Measurements from ENCODE around the gene ZCWPW1.

Gene ZCWPW1

GRCh38 chr7:100371561-100372171 lies 56.8 kb downstream of the ZCWPW1 start:
- peak overlapping the region in 1 of 2 donors; percentile 41 for H3K27ac ChIP-seq
- DNase-seq (ENCODE audit: low spot score) = no peak
- no peak overlapping the region for H3K4me3 ChIP-seq
- no peak for TF ChIP-seq CTCF (IDR thresholded peaks at IDR 0.05)

GRCh38 chr7:100370746-100371145 lies 57.8 kb downstream of the ZCWPW1 start:
- no peak for TF ChIP-seq CTCF (IDR thresholded peaks at IDR 0.05)
- no peak for DNase-seq (ENCODE audit: low spot score)
- no peak overlapping the region for H3K4me3 ChIP-seq
- H3K27ac ChIP-seq = no peak overlapping the region

- TF ChIP-seq CTCF (IDR thresholded peaks at IDR 0.05) = no peak
- H3K27ac ChIP-seq = no peak overlapping the region
- H3K4me3 ChIP-seq = no peak overlapping the region
- no peak for DNase-seq (ENCODE audit: low spot score)
Observed at GRCh38 chr7:100370303-100370702, 58.2 kb downstream of the ZCWPW1 start.

GRCh38 chr7:100369105-100369504 lies 59.4 kb downstream of the ZCWPW1 start:
- peak overlapping the region in 1 of 2 donors; percentile 60 for H3K27ac ChIP-seq
- no peak overlapping the region for H3K4me3 ChIP-seq
- no peak for TF ChIP-seq CTCF (IDR thresholded peaks at IDR 0.05)
- no peak for DNase-seq (ENCODE audit: low spot score)

GRCh38 chr7:100367676-100368613 lies 60.6 kb downstream of the ZCWPW1 start:
- H3K27ac ChIP-seq = peak overlapping the region in 1 of 2 donors; percentile 60
- TF ChIP-seq CTCF (IDR thresholded peaks at IDR 0.05) = no peak
- H3K4me3 ChIP-seq = no peak overlapping the region
- DNase-seq (ENCODE audit: low spot score) = no peak

GRCh38 chr7:100367251-100367620 lies 61.3 kb downstream of the ZCWPW1 start:
- no peak for TF ChIP-seq CTCF (IDR thresholded peaks at IDR 0.05)
- no peak overlapping the region for H3K4me3 ChIP-seq
- no peak overlapping the region for H3K27ac ChIP-seq
- DNase-seq (ENCODE audit: low spot score) = no peak
